GM12878 (cell line): ENCODE data around the gene DIS3L2.

ENCODE experiments used
- BCL11A ChIP-seq: IDR thresholded peaks from 2 replicates; pipeline ENCODE4 v1.6.1; 2011; ENCODE audit warnings: low read depth, low read length
- EED ChIP-seq: sonication (generic); IDR thresholded peaks from 2 replicates; pipeline ENCODE4 v1.6.1; 2016; ENCODE audit warnings: antibody characterized with exemption, low read depth
- FOXK2 ChIP-seq: fragments of 450-650 bp; IDR thresholded peaks from 2 replicates; pipeline ENCODE4 v1.6.1; 2017; ENCODE audit warnings: mild to moderate bottlenecking, moderate library complexity
- POLR2A ChIP-seq: IDR thresholded peaks from 2 replicates; pipeline ENCODE4 v1.6.1; 2011; ENCODE audit warnings: low read depth, mild to moderate bottlenecking, low read length
- POLR2AphosphoS5 ChIP-seq: IDR thresholded peaks from 2 replicates; pipeline ENCODE4 v1.6.1; 2011; ENCODE audit warnings: mild to moderate bottlenecking, low read length, inconsistent platforms

DNA sequence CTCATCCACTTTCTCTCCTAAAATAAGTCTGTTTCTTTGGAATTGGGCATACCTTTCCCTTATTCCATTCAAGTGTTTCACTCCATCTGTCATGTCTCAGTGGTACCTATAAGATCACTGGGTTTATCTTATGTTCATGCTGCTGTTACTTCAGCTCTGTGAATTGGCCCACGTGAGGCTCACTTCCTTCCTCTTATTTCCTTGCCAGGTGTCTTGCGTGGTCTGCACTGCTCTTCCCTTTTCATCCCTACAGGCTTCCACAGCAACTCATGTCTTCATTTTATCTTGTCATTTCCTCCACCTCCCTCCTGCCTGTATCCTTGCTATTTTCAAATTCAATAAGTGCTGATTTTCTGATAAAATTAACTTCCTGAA, 258.0 kb downstream of the DIS3L2 start:
- no peak for TF ChIP-seq EED
- no peak for TF ChIP-seq FOXK2
- no peak for TF ChIP-seq POLR2AphosphoS5
- TF ChIP-seq BCL11A: no peak
- TF ChIP-seq POLR2A: no peak
